ENCODE results near the gene GPM6B. TPM values are rescaled to one million over a fixed set of nuclear protein-coding genes. Genes with fewer than 3 reads are reported as not detected.
"Not testable (repeated sequence)": the region's sequence is repeated elsewhere in the genome, so short reads cannot be mapped to it uniquely, and the experiment has no call there.

The GPM6B gene
- total RNA-seq, 2 donors from 2014 or later = 9.0 to 14.2 TPM

GRCh38 chrX:13734278-13735172 is 82.4 kb downstream of the GPM6B start, which contains the start of the genes OFD1 and TRAPPC2:
TSS of gene OFD1 (plus strand) at chrX:13734748. CDS start at chrX:13735072, 324 bp downstream.
TSS of gene TRAPPC2 (minus strand) at chrX:13734620. CDS start at chrX:13719963, 14,657 bp downstream.
- Histone ChIP-seq H3K4me3 (peak within 1 kb of the TSS; percentile 70 to 79), H3K4me1 (peaks cover 0 to 12% of the 10 kb centered on the region in 2 donors), H3K27ac (peak within 1 kb of the TSS; percentile 88 to 89), H3K9me3 (no peaks in the 10 kb centered on the region), H3K36me3 (no peaks in the 10 kb centered on the region), H3K27me3 (no peaks in the 10 kb centered on the region)
- no peak for TF ChIP-seq CTCF (IDR thresholded peaks at IDR 0.05)
- DNase-seq (ENCODE audit: low spot score) = peak; percentile 93

DNA sequence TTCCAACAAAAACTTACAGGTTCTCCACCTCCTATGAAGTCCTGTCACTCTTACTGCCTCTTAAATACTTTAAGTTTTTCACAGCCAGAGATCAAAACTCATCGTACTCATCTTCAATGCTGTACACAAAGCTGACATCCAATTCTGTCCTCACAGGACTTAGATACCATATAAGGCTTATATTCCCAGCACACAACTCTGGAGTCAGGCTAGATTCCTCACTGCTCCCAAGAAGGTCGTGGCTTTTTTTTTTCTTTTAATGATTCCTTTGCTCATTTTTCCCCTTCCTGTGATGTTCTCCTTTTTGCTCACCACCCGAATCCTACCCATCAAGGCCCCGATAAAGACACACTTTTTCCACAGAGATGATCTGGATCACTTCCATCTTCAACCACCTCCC is 83.4 kb downstream of the GPM6B start:
- H3K4me3 ChIP-seq = peak overlapping the region; percentile 70 to 79
- no peaks in the 10 kb centered on the region for H3K36me3 ChIP-seq
- H3K27ac ChIP-seq = peak overlapping the region; percentile 88 to 89
- no peaks in the 10 kb centered on the region for H3K27me3 ChIP-seq
- peaks cover 0 to 12% of the 10 kb centered on the region in 2 donors for H3K4me1 ChIP-seq
- TF ChIP-seq CTCF (IDR thresholded peaks at IDR 0.05) = no peak
- no peaks in the 10 kb centered on the region for H3K9me3 ChIP-seq
- no peak for DNase-seq (ENCODE audit: low spot score)

DNA sequence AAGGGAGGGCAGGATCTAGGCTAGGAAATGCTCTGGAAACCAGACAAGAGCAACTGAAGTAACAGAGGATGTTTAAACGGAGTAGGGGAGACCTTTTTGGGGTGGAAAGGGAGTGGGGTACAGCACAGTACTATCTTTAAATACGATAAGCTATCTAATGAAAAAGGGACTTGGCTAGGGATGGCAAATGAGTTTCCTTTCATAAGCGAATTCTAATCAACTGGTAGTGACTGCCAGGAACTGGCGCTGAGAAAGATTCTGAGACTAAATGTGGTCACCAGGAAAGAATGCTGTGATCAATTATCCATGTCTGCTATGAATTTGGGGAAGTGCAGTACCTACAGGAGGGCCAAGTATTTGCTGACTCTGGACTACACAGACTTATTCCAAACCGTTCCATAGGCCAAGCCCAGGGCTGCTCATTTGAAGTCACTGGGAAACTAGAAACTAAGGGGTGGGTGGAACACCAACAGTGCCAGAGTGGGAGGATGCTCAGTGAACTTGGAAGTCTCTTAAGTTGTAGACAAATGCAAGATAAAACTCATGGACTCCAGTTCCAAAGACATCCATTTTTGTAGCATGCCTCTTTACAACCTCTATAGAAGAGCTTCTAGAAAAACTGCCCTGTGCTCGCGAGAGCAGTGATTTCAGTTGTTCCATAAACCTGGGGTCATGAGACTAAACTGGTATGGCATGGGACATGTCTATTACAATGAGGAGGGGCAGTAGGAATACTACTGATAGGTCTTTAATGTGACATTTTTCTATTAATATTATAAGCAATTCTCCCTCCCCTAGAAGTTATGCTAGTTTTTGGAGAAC is 84.4 kb downstream of the GPM6B start:
- no peaks in the 10 kb centered on the region for H3K9me3 ChIP-seq
- DNase-seq (ENCODE audit: low spot score) = no peak
- peak overlapping the region in 1 of 2 donors; percentile 88 for H3K27ac ChIP-seq
- H3K4me1 ChIP-seq = peaks cover 0 to 12% of the 10 kb centered on the region in 2 donors
- H3K36me3 ChIP-seq = no peaks in the 10 kb centered on the region
- H3K4me3 ChIP-seq = no peak overlapping the region
- no peaks in the 10 kb centered on the region for H3K27me3 ChIP-seq
- TF ChIP-seq CTCF (IDR thresholded peaks at IDR 0.05) = no peak

DNA sequence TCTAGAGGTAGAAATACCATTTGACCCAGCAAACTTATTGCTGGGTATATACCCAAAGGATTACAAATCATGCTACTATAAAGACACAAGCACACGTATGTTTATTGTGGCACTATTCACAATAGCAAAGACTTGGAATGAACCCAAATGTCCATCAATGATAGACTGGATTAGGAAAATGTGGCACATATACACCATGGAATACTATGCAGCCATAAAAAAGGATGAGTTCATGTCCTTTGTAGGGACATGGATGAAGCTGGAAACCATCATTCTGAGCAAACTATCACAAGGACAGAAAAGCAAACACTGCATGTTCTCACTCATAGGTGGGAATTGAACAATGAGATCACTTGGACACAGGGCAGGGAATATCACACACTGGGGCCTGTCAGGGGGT is 86.4 kb downstream of the GPM6B start:
- DNase-seq (ENCODE audit: low spot score); H3K36me3 ChIP-seq; H3K27ac ChIP-seq; H3K4me3 ChIP-seq; H3K27me3 ChIP-seq; H3K9me3 ChIP-seq: not testable (repeated sequence)
- peaks cover 0 to 12% of the 10 kb centered on the region in 2 donors for H3K4me1 ChIP-seq

DNA sequence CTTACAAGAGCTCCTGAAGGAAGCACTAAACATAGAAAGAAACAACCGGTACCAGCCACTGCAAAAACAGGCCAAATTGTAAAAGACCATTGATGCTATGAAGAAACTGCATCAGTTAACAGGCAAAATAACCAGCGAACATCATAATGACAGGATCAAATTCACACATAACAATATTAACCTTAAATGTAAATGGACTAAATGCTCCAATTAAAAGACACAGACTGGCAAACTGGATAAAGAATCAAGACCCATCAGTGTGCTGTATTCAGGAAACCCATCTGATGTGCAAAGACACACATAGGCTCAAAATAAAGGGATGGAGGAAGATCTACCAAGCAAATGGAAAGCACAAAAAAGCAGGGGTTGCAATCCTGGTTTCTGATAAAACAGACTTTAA is 90.3 kb downstream of the GPM6B start:
- H3K27me3 ChIP-seq; H3K9me3 ChIP-seq; DNase-seq (ENCODE audit: low spot score); H3K4me1 ChIP-seq; H3K27ac ChIP-seq; H3K36me3 ChIP-seq; H3K4me3 ChIP-seq: not testable (repeated sequence)

DNA sequence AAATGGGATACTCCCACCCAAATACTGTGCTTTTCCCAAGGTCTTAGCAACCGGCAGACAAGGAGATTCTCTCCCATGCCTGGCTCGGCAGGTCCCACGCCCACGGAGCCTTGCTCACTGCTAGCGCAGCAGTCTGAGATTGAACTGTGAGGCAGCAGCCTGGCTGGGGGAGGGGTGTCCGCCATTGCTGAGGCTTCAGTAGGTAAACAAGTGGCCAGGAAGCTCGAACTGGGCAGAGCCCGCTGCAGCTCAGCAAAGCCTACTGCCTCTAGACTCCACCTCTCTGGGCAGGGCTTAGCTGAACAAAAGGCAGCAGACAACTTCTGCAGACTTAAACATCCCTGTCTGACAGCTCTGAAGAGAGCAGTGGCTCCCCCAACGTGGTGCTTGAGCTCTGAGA is 92.0 kb downstream of the GPM6B start:
- H3K9me3 ChIP-seq; H3K36me3 ChIP-seq; DNase-seq (ENCODE audit: low spot score): not testable (repeated sequence)

More for the DNA sequence above, 92.0 kb downstream of the GPM6B start:
- not testable (repeated sequence) for H3K4me3 ChIP-seq, H3K4me1 ChIP-seq, H3K27ac ChIP-seq, H3K27me3 ChIP-seq

Measured in right atrium auricular region (tissue), 2 donors.